Keratinocyte (primary cell): ENCODE results near the gene SIK3. TPM values are rescaled to one million over a fixed set of nuclear protein-coding genes. Genes with fewer than 3 reads are reported as not detected.

Experiments used
- DNase-seq: peaks from one replicate; pipeline ENCODE4 v3.0.0-alpha.2; 2011; ENCODE audit warnings: low read depth, missing footprints, low spot score
- FAIRE-seq: peaks from 2 replicates; lab custom pipeline; 2011; peaks lifted over from hg19 to GRCh38; lab: Jason Lieb, UNC
- H2AFZ ChIP-seq: 2 replicates; pipeline ENCODE4 v1.6.0; 2012; ENCODE audit warnings: low read length, control low read depth, inconsistent platforms; ENCODE audit not compliant: control insufficient read depth
- H3K27ac ChIP-seq: 2 replicates; pipeline ENCODE4 v1.5.1; 2011; ENCODE audit warnings: low read length; ENCODE audit not compliant: control insufficient read depth, insufficient read depth
- H3K27me3 ChIP-seq: 3 replicates; pipeline ENCODE4 v1.6.0; 2011; ENCODE audit warnings: low read length; ENCODE audit not compliant: control insufficient read depth, insufficient read depth; ENCODE audit errors: extremely low read depth
- H3K36me3 ChIP-seq, 2 experiments: 2 replicates in 1 of 2; 3 replicates in 1 of 2; pipeline ENCODE4 v1.5.1; 2011; ENCODE audit warnings: low read length in 2 of 2, mild to moderate bottlenecking in 1 of 2; ENCODE audit not compliant: control insufficient read depth in 2 of 2, insufficient read depth in 2 of 2; ENCODE audit errors: extremely low read depth in 1 of 2
- H3K4me1 ChIP-seq: 3 replicates; pipeline ENCODE4 v1.5.1; 2011; ENCODE audit warnings: low read length; ENCODE audit not compliant: control insufficient read depth, insufficient read depth; ENCODE audit errors: extremely low read depth
- H3K4me2 ChIP-seq: 3 replicates; pipeline ENCODE4 v1.6.0; 2011; ENCODE audit warnings: low read depth, low read length; ENCODE audit not compliant: control insufficient read depth, insufficient read depth; ENCODE audit errors: extremely low read depth
- H3K4me3 ChIP-seq, 3 experiments: fragments of 200-600 bp in 1 of 3; sonication (generic) in 1 of 3; 2 replicates in 2 of 3; 3 replicates in 1 of 3; pipeline ENCODE4 v1.5.1; 2011 to 2016; ENCODE audit warnings: low read length in 3 of 3, mild to moderate bottlenecking in 3 of 3, control low read depth in 2 of 3, inconsistent platforms in 1 of 3, low read depth in 1 of 3, mixed read lengths in 1 of 3, mixed run types in 1 of 3, moderate library complexity in 1 of 3; ENCODE audit not compliant: control insufficient read depth in 2 of 3, insufficient read depth in 2 of 3; ENCODE audit errors: extremely low read depth in 1 of 3
- H3K79me2 ChIP-seq: 2 replicates; pipeline ENCODE4 v1.6.0; 2012; ENCODE audit warnings: low read length; ENCODE audit not compliant: control insufficient read depth, insufficient read depth
- H3K9ac ChIP-seq: 3 replicates; pipeline ENCODE4 v1.6.0; 2011; ENCODE audit warnings: low read length; ENCODE audit not compliant: control insufficient read depth, insufficient read depth; ENCODE audit errors: extremely low read depth
- H3K9me1 ChIP-seq: 3 replicates; pipeline ENCODE4 v1.6.0; 2011; ENCODE audit warnings: low read length; ENCODE audit not compliant: control insufficient read depth, insufficient read depth; ENCODE audit errors: extremely low read depth
- H3K9me3 ChIP-seq: 2 replicates; pipeline ENCODE4 v1.5.1; 2012; ENCODE audit warnings: low read depth, low read length; ENCODE audit not compliant: control insufficient read depth
- H4K20me1 ChIP-seq: 3 replicates; pipeline ENCODE4 v1.6.0; 2011; ENCODE audit warnings: low read length; ENCODE audit not compliant: control insufficient read depth, insufficient read depth; ENCODE audit errors: extremely low read depth
- CTCF ChIP-seq, 3 experiments: IDR thresholded peaks in 1 of 3; conservative IDR thresholded peaks in 1 of 3; optimal IDR thresholded peaks in 1 of 3; 2 replicates in 2 of 3; 3 replicates in 1 of 3; pipeline versions ENCODE3 to v1.5.1; 2011; ENCODE audit warnings: low read length in 3 of 3, mild to moderate bottlenecking in 3 of 3, moderate library complexity in 2 of 3, control low read depth in 1 of 3, inconsistent platforms in 1 of 3; ENCODE audit not compliant: insufficient read depth in 2 of 3; ENCODE audit errors: extremely low read depth in 1 of 3
- EZH2 ChIP-seq: IDR thresholded peaks from one replicate; pipeline ENCODE4 v1.6.1; 2012; ENCODE audit warnings: inconsistent platforms, mild to moderate bottlenecking, low read length, moderate library complexity
- dilution Hi-C: fragments of 300-500 bp; cut with MboI; formaldehyde crosslinking; loops from one replicate; pipeline ENCODE4 v1.7.0; 2020; ENCODE audit warnings: low sequenced_read_pairs; ENCODE audit not compliant: extremely low pct_ligation_motif_present
- polyA plus RNA-seq, 5 experiments: library from polyadenylated mRNA; depleted of rRNA in 3 of 5; stranded (reverse) in 3 of 5; stranded (forward) in 1 of 5; unstranded in 1 of 5; fragments of >200 nt; gene quantifications; 1 replicate in 1 of 5; 2 replicates in 3 of 5; 3 replicates in 1 of 5; pipeline versions ENCODE4 v1.2.1 to v1.2.3, GENCODE V29; 2011 to 2012; ENCODE audit warnings: missing spikeins in 2 of 5, low read depth in 1 of 5, low replicate concordance in 1 of 5

Gene SIK3
- polyA plus RNA-seq, 1 donor (not counting 4 experiments of a cell fraction or from before 2014, with no cell fraction given), result 8.2 TPM

DNA sequence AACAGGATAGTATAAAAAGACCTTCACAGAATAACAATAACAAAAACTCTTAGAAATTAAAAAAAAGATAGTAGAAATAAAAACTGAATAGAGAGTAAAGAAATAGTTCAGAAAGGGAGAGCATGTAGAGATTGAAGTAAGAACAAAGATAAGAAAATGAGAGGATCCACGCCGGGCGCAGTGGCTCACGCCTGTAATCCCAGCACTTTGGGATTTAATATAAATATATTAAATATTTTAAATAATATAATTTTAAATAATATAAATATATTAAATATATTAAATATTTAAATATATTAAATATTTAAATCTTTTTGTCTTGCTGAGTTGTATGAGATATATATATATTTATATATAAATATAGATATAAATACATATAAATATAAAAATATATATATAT, 286.1 kb downstream of the SIK3 start:
- H3K27ac ChIP-seq, result no peak overlapping the region
- TF ChIP-seq EZH2 (no peak), CTCF (optimal IDR thresholded peaks at IDR 0.05 in 1 of 3, IDR thresholded peaks at IDR 0.05 in 1 of 3, conservative IDR thresholded peaks at IDR 0.05 in 1 of 3; ENCODE audit: extremely low read depth in 1 of 3, insufficient read depth in 2 of 3, low read length in 3 of 3) (no peak)
- no peak for FAIRE-seq

GRCh38 chr11:116811194-116811593, 287.0 kb downstream of the SIK3 start:
- no peak for DNase-seq
- H3K27ac ChIP-seq, result no peak overlapping the region
- H3K4me1 ChIP-seq, result no peaks in the 10 kb centered on the region
- dilution Hi-C loops, result no loop called here
- H3K4me3 ChIP-seq, result no peak overlapping the region
- TF ChIP-seq EZH2 (no peak), CTCF (optimal IDR thresholded peaks at IDR 0.05 in 1 of 3, IDR thresholded peaks at IDR 0.05 in 1 of 3, conservative IDR thresholded peaks at IDR 0.05 in 1 of 3; ENCODE audit: extremely low read depth in 1 of 3, insufficient read depth in 2 of 3, low read length in 3 of 3) (no peak)
- H2AFZ ChIP-seq, result no peak overlapping the region
- no peak overlapping the region for H3K4me2 ChIP-seq
- no peaks in the 10 kb centered on the region for H3K9me3 ChIP-seq
- H4K20me1 ChIP-seq, result no peaks in the 10 kb centered on the region
- H3K79me2 ChIP-seq, result no peaks in the 10 kb centered on the region
- no peak for FAIRE-seq
- no peak overlapping the region for H3K9ac ChIP-seq
- H3K36me3 ChIP-seq, result no peaks in the 10 kb centered on the region
- no peaks in the 10 kb centered on the region for H3K27me3 ChIP-seq
- no peaks in the 10 kb centered on the region for H3K9me1 ChIP-seq

More for the DNA sequence above, 286.1 kb downstream of the SIK3 start:
- Histone ChIP-seq H2AFZ (no peak overlapping the region), H3K9me1 (no peaks in the 10 kb centered on the region), H4K20me1 (no peaks in the 10 kb centered on the region), H3K36me3 (no peaks in the 10 kb centered on the region), H3K27me3 (no peaks in the 10 kb centered on the region), H3K79me2 (no peaks in the 10 kb centered on the region), H3K4me1 (no peaks in the 10 kb centered on the region), H3K9ac (no peak overlapping the region), H3K4me3 (no peak overlapping the region), H3K4me2 (no peak overlapping the region), H3K9me3 (no peaks in the 10 kb centered on the region)
- DNase-seq, result no peak
- dilution Hi-C loops, result no loop called here
